NCI-H1436 treated with DMSO at 0.1 percent for 48 hours (cell line): ENCODE measurements around the gene PLA2G2A.
"Not testable (repeated sequence)": the region's sequence is repeated elsewhere in the genome, so short reads cannot be mapped to it uniquely, and the experiment has no call there.

Experiments used
- DNase-seq: peaks from one replicate; lab custom pipeline; 2025; lab: John Stamatoyannopoulos, UW

The PLA2G2A gene

GRCh38 chr1:19973616-19974015, 5.8 kb downstream of the PLA2G2A start:
- DNase-seq = no peak

GRCh38 chr1:19971664-19972063, 7.8 kb downstream of the PLA2G2A start:
- no peak for DNase-seq

- no peak for DNase-seq
Measured at GRCh38 chr1:19969898-19970660, 9.3 kb downstream of the PLA2G2A start.

GRCh38 chr1:19967808-19968207, 11.6 kb downstream of the PLA2G2A start:
- DNase-seq = no peak

GRCh38 chr1:19964542-19964941, 14.9 kb downstream of the PLA2G2A start:
- no peak for DNase-seq

GRCh38 chr1:19963636-19964035, 15.8 kb downstream of the PLA2G2A start:
- no peak for DNase-seq

- no peak for DNase-seq
Measured at GRCh38 chr1:19960591-19960990, 18.8 kb downstream of the PLA2G2A start.

GRCh38 chr1:19957779-19958178, 21.6 kb downstream of the PLA2G2A start:
- no peak for DNase-seq

- DNase-seq = no peak
Measured at GRCh38 chr1:19955534-19956170, 23.8 kb downstream of the PLA2G2A start.

GRCh38 chr1:19954059-19954458, 25.4 kb downstream of the PLA2G2A start:
- DNase-seq = no peak

- no peak for DNase-seq
Measured at GRCh38 chr1:19949016-19949415, 30.4 kb downstream of the PLA2G2A start.

GRCh38 chr1:19946971-19947370, 32.4 kb downstream of the PLA2G2A start:
- DNase-seq = no peak

- no peak for DNase-seq
Measured at GRCh38 chr1:19946331-19946751, 33.1 kb downstream of the PLA2G2A start.

GRCh38 chr1:19945914-19946313, 33.5 kb downstream of the PLA2G2A start:
- DNase-seq = no peak

GRCh38 chr1:19942657-19943056, 36.8 kb downstream of the PLA2G2A start:
- DNase-seq = no peak

GRCh38 chr1:19942088-19942487, 37.3 kb downstream of the PLA2G2A start:
- no peak for DNase-seq

- peak; percentile 48 for DNase-seq
Measured at GRCh38 chr1:19941206-19941568, 38.2 kb downstream of the PLA2G2A start.

GRCh38 chr1:19940486-19941205, 38.8 kb downstream of the PLA2G2A start:
- DNase-seq = peak; percentile 71

- no peak for DNase-seq
Measured at GRCh38 chr1:19938472-19938871, 40.9 kb downstream of the PLA2G2A start.

- DNase-seq = no peak
Measured at GRCh38 chr1:19936061-19936750, 43.2 kb downstream of the PLA2G2A start.

GRCh38 chr1:19934336-19934735, 45.1 kb downstream of the PLA2G2A start:
- DNase-seq = no peak

- DNase-seq = no peak
Measured at GRCh38 chr1:19932866-19933265, 46.6 kb downstream of the PLA2G2A start.

GRCh38 chr1:19927130-19927421, 52.3 kb downstream of the PLA2G2A start:
- DNase-seq = not testable (repeated sequence)
